DND-41 (cell line): ENCODE measurements around the gene BPIFB6.

Experiments
- ATAC-seq: fragments of 200-7000 bp; cut with Tn5 transposase; 3 replicates; pipeline ENCODE4 v1.9.1; 2021; ENCODE audit warnings: low read depth; ENCODE audit not compliant: insufficient read depth
- DNase-seq: peaks from one replicate; pipeline ENCODE4 v3.0.0-alpha.2; 2020
- H2AFZ ChIP-seq: 2 replicates; pipeline ENCODE4 v1.6.0; 2012; ENCODE audit warnings: low read depth, low read length
- H3K27ac ChIP-seq: 2 replicates; pipeline ENCODE4 v1.5.1; 2012; ENCODE audit warnings: low read length, inconsistent platforms
- H3K27me3 ChIP-seq: fragments of 200-600 bp; sonication (generic); 2 replicates; pipeline ENCODE4 v1.6.0; 2012; ENCODE audit warnings: low read length, mild to moderate bottlenecking, inconsistent platforms; ENCODE audit not compliant: insufficient read depth, poor library complexity
- H3K36me3 ChIP-seq: 2 replicates; pipeline ENCODE4 v1.5.1; 2012; ENCODE audit warnings: low read length, inconsistent platforms; ENCODE audit not compliant: insufficient read depth
- H3K4me1 ChIP-seq: 2 replicates; pipeline ENCODE4 v1.5.1; 2012; ENCODE audit warnings: mild to moderate bottlenecking, low read length; ENCODE audit not compliant: insufficient read depth
- H3K4me2 ChIP-seq: 2 replicates; pipeline ENCODE4 v1.6.0; 2012; ENCODE audit warnings: mild to moderate bottlenecking, moderate library complexity, low read length, inconsistent platforms; ENCODE audit not compliant: insufficient read depth
- H3K4me3 ChIP-seq, 2 experiments: fragments of 200-600 bp in 1 of 2; shearing (Covaris generic) in 1 of 2; 2 replicates each; pipeline ENCODE4 v1.5.1; 2012 to 2016; ENCODE audit warnings: inconsistent platforms in 2 of 2, low read length in 2 of 2, mild to moderate bottlenecking in 2 of 2, low read depth in 1 of 2, moderate library complexity in 1 of 2
- H3K79me2 ChIP-seq: 2 replicates; pipeline ENCODE4 v1.6.0; 2012; ENCODE audit warnings: low read length, inconsistent platforms; ENCODE audit not compliant: insufficient read depth
- H3K9ac ChIP-seq: 2 replicates; pipeline ENCODE4 v1.6.0; 2012; ENCODE audit warnings: low read depth, mild to moderate bottlenecking, inconsistent platforms, low read length, moderate library complexity
- H3K9me3 ChIP-seq: 2 replicates; pipeline ENCODE4 v1.5.1; 2012; ENCODE audit warnings: low read length, moderate library complexity, mild to moderate bottlenecking, inconsistent platforms; ENCODE audit not compliant: insufficient read depth, severe bottlenecking
- H4K20me1 ChIP-seq: 2 replicates; pipeline ENCODE4 v1.6.0; 2012; ENCODE audit warnings: low read length; ENCODE audit not compliant: insufficient read depth
- CTCF ChIP-seq: IDR thresholded peaks from 2 replicates; pipeline ENCODE4 v1.5.1; 2012; ENCODE audit warnings: borderline replicate concordance, low read length, moderate library complexity, mild to moderate bottlenecking; ENCODE audit not compliant: poor library complexity, severe bottlenecking; ENCODE audit errors: extremely low read depth
- EZH2 ChIP-seq: IDR thresholded peaks from 3 replicates; pipeline ENCODE4 v1.6.1; 2012; ENCODE audit warnings: borderline replicate concordance, low read depth, mild to moderate bottlenecking, moderate library complexity, low read length, inconsistent platforms; ENCODE audit not compliant: severe bottlenecking

Gene BPIFB6

GRCh38 chr20:33062105-33062824 lies 30.8 kb downstream of the BPIFB6 start:
- Histone ChIP-seq H3K79me2 (no peaks in the 10 kb centered on the region), H3K36me3 (no peaks in the 10 kb centered on the region), H3K27ac (no peak overlapping the region), H3K4me2 (no peak overlapping the region), H3K27me3 (no peaks in the 10 kb centered on the region), H3K9ac (no peak overlapping the region), H3K9me3 (no peaks in the 10 kb centered on the region), H2AFZ (no peak overlapping the region), H4K20me1 (no peaks in the 10 kb centered on the region), H3K4me3 (no peak overlapping the region), H3K4me1 (no peaks in the 10 kb centered on the region)
- DNase-seq (no peak), ATAC-seq (no peak)
- TF ChIP-seq CTCF (no peak), EZH2 (no peak)

- TF ChIP-seq EZH2 (no peak), CTCF (no peak)
- ATAC-seq, result no peak
- Histone ChIP-seq H3K27ac (no peak overlapping the region), H3K27me3 (no peaks in the 10 kb centered on the region), H4K20me1 (no peaks in the 10 kb centered on the region), H3K79me2 (no peaks in the 10 kb centered on the region), H3K4me2 (no peak overlapping the region), H3K9me3 (no peaks in the 10 kb centered on the region), H3K4me1 (no peaks in the 10 kb centered on the region), H3K9ac (no peak overlapping the region), H2AFZ (no peak overlapping the region), H3K36me3 (no peaks in the 10 kb centered on the region), H3K4me3 (no peak overlapping the region)
- no peak for DNase-seq
Observed at GRCh38 chr20:33062825-33063149, 31.3 kb downstream of the BPIFB6 start.

DNA sequence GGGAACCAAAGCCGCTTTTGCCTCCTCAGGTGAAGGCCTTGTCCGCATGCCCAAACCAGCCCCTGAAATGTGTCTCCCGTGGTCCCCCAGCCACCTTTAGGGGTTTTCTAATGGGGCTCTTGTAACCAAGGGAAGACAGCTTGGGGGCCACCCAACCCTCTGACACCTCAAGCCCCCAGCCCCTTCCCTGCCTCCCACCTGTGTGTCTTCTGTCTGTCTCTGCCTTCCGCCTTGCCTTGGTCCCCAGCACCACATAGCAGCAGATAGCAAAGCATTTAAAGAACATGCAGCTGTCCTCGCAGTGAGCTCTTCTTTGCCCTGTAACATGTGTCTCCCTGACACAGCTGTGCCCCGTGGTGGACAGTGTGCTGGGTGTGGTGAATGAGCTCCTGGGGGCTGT lies 31.8 kb downstream of the BPIFB6 start:
- Histone ChIP-seq H3K4me3 (no peak overlapping the region), H2AFZ (no peak overlapping the region), H3K27me3 (no peaks in the 10 kb centered on the region), H3K4me2 (no peak overlapping the region), H3K36me3 (no peaks in the 10 kb centered on the region), H3K79me2 (no peaks in the 10 kb centered on the region), H3K9ac (no peak overlapping the region), H3K27ac (no peak overlapping the region), H3K9me3 (no peaks in the 10 kb centered on the region), H4K20me1 (no peaks in the 10 kb centered on the region), H3K4me1 (no peaks in the 10 kb centered on the region)
- TF ChIP-seq CTCF (no peak), EZH2 (no peak)
- no peak; the same call in 2 of the 3 replicates for ATAC-seq
- no peak for DNase-seq
